ENCODE measurements around the gene TBRG4.

The TBRG4 gene

GRCh38 chr7:45151131-45151684 is 39.7 kb upstream of the TBRG4 start:
- Histone ChIP-seq H3K27ac (no peak overlapping the region), H3K4me2 (no peak overlapping the region), H3K4me1 (ENCODE audit: low read depth, poor library complexity, severe bottlenecking) (peaks cover 3% of the 10 kb centered on the region), H4K20me1 (ENCODE audit: insufficient read depth) (no peaks in the 10 kb centered on the region), H2AFZ (ENCODE audit: low read depth) (no peak overlapping the region), H3K79me2 (ENCODE audit: insufficient read depth, low read depth) (no peaks in the 10 kb centered on the region), H3K36me3 (ENCODE audit: insufficient read depth) (no peaks in the 10 kb centered on the region), H3K27me3 (ENCODE audit: insufficient read depth, low read depth) (no peaks in the 10 kb centered on the region), H3K4me3 (IDR thresholded peaks at IDR 0.05; ENCODE audit: insufficient read depth, low read depth, low read length) (no peak overlapping the region), H3K9ac (no peak overlapping the region)
- no peak for TF ChIP-seq CTCF (conservative IDR thresholded peaks at IDR 0.05; ENCODE audit: low read depth, low read length)

GRCh38 chr7:45150199-45150598 is 38.7 kb upstream of the TBRG4 start:
- H4K20me1 ChIP-seq (ENCODE audit: insufficient read depth), result no peaks in the 10 kb centered on the region
- no peaks in the 10 kb centered on the region for H3K36me3 ChIP-seq (ENCODE audit: insufficient read depth)
- no peak overlapping the region for H3K27ac ChIP-seq
- no peak overlapping the region for H3K9ac ChIP-seq
- no peaks in the 10 kb centered on the region for H3K27me3 ChIP-seq (ENCODE audit: insufficient read depth, low read depth)
- TF ChIP-seq CTCF (conservative IDR thresholded peaks at IDR 0.05; ENCODE audit: low read depth, low read length), result no peak
- H3K4me2 ChIP-seq, result no peak overlapping the region
- no peaks in the 10 kb centered on the region for H3K79me2 ChIP-seq (ENCODE audit: insufficient read depth, low read depth)
- no peak overlapping the region for H3K4me3 ChIP-seq (IDR thresholded peaks at IDR 0.05; ENCODE audit: insufficient read depth, low read depth, low read length)
- H2AFZ ChIP-seq (ENCODE audit: low read depth), result no peak overlapping the region
- H3K4me1 ChIP-seq (ENCODE audit: low read depth, poor library complexity, severe bottlenecking), result peaks cover 3% of the 10 kb centered on the region

- Histone ChIP-seq H3K4me3 (IDR thresholded peaks at IDR 0.05; ENCODE audit: insufficient read depth, low read depth, low read length) (no peak overlapping the region), H3K79me2 (ENCODE audit: insufficient read depth, low read depth) (no peaks in the 10 kb centered on the region), H3K27me3 (ENCODE audit: insufficient read depth, low read depth) (no peaks in the 10 kb centered on the region), H3K9ac (no peak overlapping the region), H3K36me3 (ENCODE audit: insufficient read depth) (no peaks in the 10 kb centered on the region), H4K20me1 (ENCODE audit: insufficient read depth) (no peaks in the 10 kb centered on the region), H3K27ac (no peak overlapping the region), H2AFZ (ENCODE audit: low read depth) (no peak overlapping the region), H3K4me1 (ENCODE audit: low read depth, poor library complexity, severe bottlenecking) (no peaks in the 10 kb centered on the region), H3K4me2 (no peak overlapping the region)
- no peak for TF ChIP-seq CTCF (conservative IDR thresholded peaks at IDR 0.05; ENCODE audit: low read depth, low read length)
These were observed 38.1 kb upstream of the TBRG4 start for GRCh38 chr7:45149606-45150005.

- Histone ChIP-seq H3K27me3 (ENCODE audit: insufficient read depth, low read depth) (no peaks in the 10 kb centered on the region), H3K4me3 (IDR thresholded peaks at IDR 0.05; ENCODE audit: insufficient read depth, low read depth, low read length) (no peak overlapping the region), H3K79me2 (ENCODE audit: insufficient read depth, low read depth) (no peaks in the 10 kb centered on the region), H3K27ac (no peak overlapping the region), H2AFZ (ENCODE audit: low read depth) (no peak overlapping the region), H3K4me1 (ENCODE audit: low read depth, poor library complexity, severe bottlenecking) (no peaks in the 10 kb centered on the region), H3K36me3 (ENCODE audit: insufficient read depth) (no peaks in the 10 kb centered on the region), H3K4me2 (no peak overlapping the region), H4K20me1 (ENCODE audit: insufficient read depth) (no peaks in the 10 kb centered on the region), H3K9ac (no peak overlapping the region)
- no peak for TF ChIP-seq CTCF (conservative IDR thresholded peaks at IDR 0.05; ENCODE audit: low read depth, low read length)
These were observed 37.1 kb upstream of the TBRG4 start for GRCh38 chr7:45148653-45148973.
